Liver (tissue), 9 donors: ENCODE results near the gene SNAI1. TPM values are rescaled to one million over a fixed set of nuclear protein-coding genes. Genes with fewer than 3 reads are reported as not detected.
"Not testable (repeated sequence)": the region's sequence is repeated elsewhere in the genome, so short reads cannot be mapped to it uniquely, and the experiment has no call there.

Experiments used
- DNase-seq: peaks from one replicate; pipeline ENCODE4 v3.0.0-alpha.2; 2017; ENCODE audit warnings: low spot score
- H3K27ac ChIP-seq, 2 donors: one replicate each; pipeline ENCODE4 v1.7.0; 2013; ENCODE audit warnings: inconsistent platforms in 2 of 2, low read length in 2 of 2, control low read depth in 1 of 2, low read depth in 1 of 2, mild to moderate bottlenecking in 1 of 2
- H3K27me3 ChIP-seq, 4 donors: one replicate each; pipeline versions ENCODE4 v1.6.1 to v1.7.0; 2013; ENCODE audit warnings: low read length in 3 of 4, inconsistent platforms in 1 of 4, mild to moderate bottlenecking in 1 of 4, moderate library complexity in 1 of 4; ENCODE audit not compliant: control insufficient read depth in 4 of 4, insufficient read depth in 4 of 4
- H3K36me3 ChIP-seq, 4 donors: one replicate each; pipeline versions ENCODE4 v1.6.1 to v1.7.0; 2013; ENCODE audit warnings: low read length in 3 of 4, mild to moderate bottlenecking in 3 of 4, low read depth in 1 of 4, moderate library complexity in 1 of 4; ENCODE audit not compliant: control insufficient read depth in 4 of 4, insufficient read depth in 3 of 4
- H3K4me1 ChIP-seq, 4 donors: one replicate each; pipeline versions ENCODE4 v1.6.1 to v1.7.0; 2013; ENCODE audit warnings: low read length in 3 of 4, mild to moderate bottlenecking in 3 of 4, moderate library complexity in 1 of 4; ENCODE audit not compliant: control insufficient read depth in 4 of 4, insufficient read depth in 4 of 4
- H3K4me3 ChIP-seq, 3 donors: one replicate each; pipeline versions ENCODE4 v1.6.1 to v1.7.0; 2013; ENCODE audit warnings: low read length in 3 of 3, control low read depth in 1 of 3, low read depth in 1 of 3, mild to moderate bottlenecking in 1 of 3
- H3K9ac ChIP-seq, 2 donors: one replicate each; pipeline ENCODE4 v1.7.0; 2013; ENCODE audit warnings: low read length in 2 of 2, mild to moderate bottlenecking in 2 of 2, moderate library complexity in 2 of 2, control low read depth in 1 of 2, low read depth in 1 of 2
- H3K9me3 ChIP-seq, 4 donors: one replicate each; pipeline versions ENCODE4 v1.6.1 to v1.7.0; 2013; ENCODE audit warnings: low read length in 3 of 4; ENCODE audit not compliant: control insufficient read depth in 4 of 4
- EGR1 ChIP-seq, 2 donors: IDR thresholded peaks; 2 replicates each; pipeline ENCODE4 v1.6.1; 2016 to 2018; ENCODE audit warnings: antibody characterized with exemption in 2 of 2, low read depth in 2 of 2
- GABPA ChIP-seq, 2 donors: IDR thresholded peaks in 1 of 2; conservative IDR thresholded peaks in 1 of 2; 2 replicates each; pipeline ENCODE4 v1.6.1; 2016; ENCODE audit warnings: antibody characterized with exemption in 2 of 2, mild to moderate bottlenecking in 1 of 2, moderate library complexity in 1 of 2
- MAX ChIP-seq: IDR thresholded peaks from 2 replicates; pipeline ENCODE4 v1.6.1; 2016; ENCODE audit warnings: antibody characterized with exemption
- RXRA ChIP-seq, 2 donors: IDR thresholded peaks; 2 replicates each; pipeline ENCODE4 v1.6.1; 2017 to 2018; ENCODE audit warnings: antibody characterized with exemption in 2 of 2, mild to moderate bottlenecking in 1 of 2
- ZBTB33 ChIP-seq: IDR thresholded peaks from 2 replicates; pipeline ENCODE4 v1.6.1; 2016; ENCODE audit warnings: antibody characterized with exemption
- WGBS: extraction: QIAGEN DNeasy Blood & Tissue Kit; methylation state at CpG from one replicate; pipeline ENCODE4 v1.1.7; 2013; 5-methylcytosine and 5-hydroxymethylcytosine counted together
- polyA plus RNA-seq, 2 donors: library from polyadenylated mRNA; stranded (reverse) in 1 of 2; unstranded in 1 of 2; fragments of 200-250 nt in 1 of 2; fragments of >200 nt in 1 of 2; fragmentation: Nextera tagmentation in 1 of 2; extraction: Ambion mirVana in 1 of 2; gene quantifications; one replicate each; pipeline versions ENCODE4 v1.2.1 to v1.2.3, GENCODE V29; 2013 to 2015
- total RNA-seq, 2 donors: library from RNA; depleted of rRNA; stranded (reverse); fragments of >200 nt; gene quantifications; one replicate each; pipeline ENCODE4 v1.2.3, GENCODE V29; 2014
- donor health status: healthy.
- donor health status: healthy.
- donor health status: healthy.
- donor health status: healthy.
- donor health status: healthy.

SNAI1 gene
- total and polyA plus RNA-seq, 4 donors: 0.28 to 3.4 (median 0.60) TPM

- 96% methylated on average over 3 of the region's 3 CpGs for WGBS
- Histone ChIP-seq H3K4me3 (no peak overlapping the region), H3K36me3 (no peaks in the 10 kb centered on the region), H3K27me3 (no peaks in the 10 kb centered on the region), H3K9ac (no peak overlapping the region), H3K9me3 (no peaks in the 10 kb centered on the region), H3K4me1 (no peaks in the 10 kb centered on the region), H3K27ac (no peak overlapping the region)
- TF ChIP-seq EGR1 (IDR thresholded peaks at IDR 0.05; ENCODE audit: low read depth in 2 of 2) (no peak), RXRA (IDR thresholded peaks at IDR 0.05) (no peak), ZBTB33 (no peak)
- DNase-seq: no peak
Measured at GRCh38 chr20:49995586-49995985, 12.8 kb downstream of the SNAI1 start.

GRCh38 chr20:49998478-49999188, 15.9 kb downstream of the SNAI1 start:
- H3K27me3 ChIP-seq, H3K9ac ChIP-seq, H3K4me1 ChIP-seq, H3K4me3 ChIP-seq, H3K9me3 ChIP-seq, H3K36me3 ChIP-seq, H3K27ac ChIP-seq, DNase-seq: not testable (repeated sequence)
- 93% methylated on average over 15 of the region's 15 CpGs for WGBS

- Histone ChIP-seq H3K27ac (no peak overlapping the region), H3K9me3 (no peaks in the 10 kb centered on the region), H3K9ac (no peak overlapping the region), H3K4me1 (no peaks in the 10 kb centered on the region), H3K36me3 (no peaks in the 10 kb centered on the region), H3K4me3 (no peak overlapping the region), H3K27me3 (no peaks in the 10 kb centered on the region)
- TF ChIP-seq MAX (no peak), RXRA (IDR thresholded peaks at IDR 0.05) (no peak), GABPA (IDR thresholded peaks at IDR 0.05 in 1 of 2, conservative IDR thresholded peaks at IDR 0.05 in 1 of 2) (no peak)
- no peak for DNase-seq
- 84% methylated on average over 7 of the region's 7 CpGs for WGBS
Measured at GRCh38 chr20:49999329-49999728, 16.5 kb downstream of the SNAI1 start.

- not testable (repeated sequence) for H3K4me3 ChIP-seq, H3K4me1 ChIP-seq, H3K36me3 ChIP-seq, H3K9ac ChIP-seq, H3K27me3 ChIP-seq, H3K9me3 ChIP-seq, DNase-seq, H3K27ac ChIP-seq
- WGBS: 69% methylated on average over 14 of the region's 14 CpGs
Measured at GRCh38 chr20:50000548-50001222, 17.9 kb downstream of the SNAI1 start.
